OCI-LY3 (cell line): ENCODE data around the gene MED28.

Source experiments
- CTCF ChIP-seq: fragments of 200-600, 300-600 bp; sonication (generic); IDR thresholded peaks from 2 replicates; pipeline ENCODE4 v1.5.1; 2014; ENCODE audit warnings: antibody characterized with exemption, low read length, low read depth
- EZH2phosphoT487 ChIP-seq: fragments of 200-600 bp; shearing (Covaris generic); IDR thresholded peaks from 2 replicates; pipeline ENCODE4 v1.6.1; 2018; ENCODE audit warnings: antibody characterized with exemption, mixed run types, low read depth

GRCh38 chr4:17657849-17658248 is 43.4 kb downstream of the MED28 start:
- TF ChIP-seq CTCF (no peak), EZH2phosphoT487 (no peak)
